MM.1S (cell line): ENCODE results near the gene GSG1L2.

ENCODE experiments used
- CTCF ChIP-seq: fragments of 300-600 bp; sonication (generic); IDR thresholded peaks from 2 replicates; pipeline ENCODE4 v1.5.1; 2016; ENCODE audit warnings: antibody characterized with exemption, low read length, mixed read lengths
- EZH2 ChIP-seq: fragments of 300-600 bp; sonication (generic); optimal IDR thresholded peaks from 2 replicates; pipeline ENCODE3; 2017; ENCODE audit warnings: low read depth, mild to moderate bottlenecking, antibody characterized with exemption, low read length, mixed read lengths

GRCh38 chr17:9862220-9862619 lies 40.3 kb upstream of the GSG1L2 start:
- TF ChIP-seq CTCF (no peak), EZH2 (no peak)
